HG03095 (cell line): ENCODE measurements around the gene SCAF8.

Source experiments
- ATAC-seq: cut with Tn5 transposase; IDR thresholded peaks from one replicate; pipeline ENCODE4 v1.9.1; 2021; ENCODE audit warnings: moderate library complexity; ENCODE audit not compliant: unreplicated experiment

Gene SCAF8

DNA sequence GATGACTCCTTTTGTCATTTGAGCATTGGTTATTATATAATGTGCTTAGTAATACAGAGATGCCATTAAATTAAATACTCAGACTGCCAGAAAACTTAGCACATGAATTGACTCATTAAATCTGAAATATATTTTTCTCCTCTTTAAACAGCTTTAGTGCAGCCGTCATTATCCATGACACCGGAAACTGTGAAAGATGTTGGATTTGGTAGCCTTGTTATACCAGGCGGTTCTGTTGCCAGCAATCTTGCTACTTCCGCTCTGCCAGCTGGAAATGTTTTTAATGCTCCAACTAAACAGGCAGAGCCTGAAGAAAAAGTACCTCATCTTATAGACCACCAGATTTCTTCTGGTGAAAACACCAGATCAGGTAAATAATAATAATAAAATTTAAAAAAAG lies 97.6 kb downstream of the SCAF8 start:
- no peak for ATAC-seq

DNA sequence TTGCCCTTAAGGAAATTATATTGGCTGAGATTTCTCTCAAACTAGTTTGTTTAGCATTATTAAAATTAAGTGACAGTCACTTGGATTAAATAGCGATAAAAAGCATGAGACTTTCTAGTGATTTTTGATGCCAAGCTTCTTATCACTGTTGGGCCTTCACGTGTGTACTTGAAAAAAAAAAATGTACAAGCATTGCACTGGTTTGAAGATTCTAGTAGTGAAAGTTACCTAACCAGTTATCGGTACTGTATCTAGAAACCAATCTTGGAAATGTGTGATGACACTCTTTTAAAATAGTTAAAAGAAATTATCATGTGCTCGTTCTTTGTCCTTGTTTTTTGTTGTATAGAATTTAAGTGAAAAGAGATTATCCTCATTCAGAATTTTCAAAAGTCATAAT lies 102.1 kb downstream of the SCAF8 start:
- ATAC-seq: no peak

DNA sequence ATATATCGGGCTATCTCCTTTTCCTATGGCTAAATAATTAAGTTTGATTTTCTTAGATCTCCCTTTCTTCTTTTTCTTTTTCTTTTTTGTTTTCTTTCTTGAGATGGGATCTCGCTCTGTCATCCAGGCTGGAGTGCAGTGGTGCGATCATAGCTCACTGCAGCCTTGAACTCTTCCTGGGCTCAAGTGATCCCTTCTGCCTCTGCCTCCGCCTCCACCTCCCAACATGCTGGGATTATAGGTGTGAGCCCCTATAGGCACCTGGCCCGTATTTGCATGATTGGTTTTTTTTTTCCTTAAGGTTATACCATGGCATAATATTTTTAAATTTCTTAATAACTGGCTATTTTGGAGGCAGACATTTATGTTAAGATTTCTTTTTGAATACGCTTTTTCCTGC lies 106.3 kb downstream of the SCAF8 start:
- ATAC-seq: no peak

DNA sequence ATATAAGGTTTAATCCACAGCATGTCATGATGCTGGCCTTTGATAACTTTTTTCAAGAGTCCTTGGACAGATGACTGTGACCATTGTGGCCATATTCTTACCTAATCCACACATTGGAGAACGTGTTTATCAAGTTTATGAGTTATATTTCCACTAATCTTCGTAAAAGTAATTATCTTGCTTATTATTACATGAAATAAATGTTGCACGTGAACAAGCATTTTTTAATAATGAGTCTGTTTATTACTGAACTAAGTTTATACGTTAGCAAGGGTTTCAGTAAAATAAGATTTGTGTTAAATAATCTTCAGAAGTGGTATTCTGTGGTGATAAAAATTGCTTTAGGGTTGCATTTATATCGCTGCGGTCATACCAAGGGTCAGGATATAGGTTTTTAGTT lies 107.1 kb downstream of the SCAF8 start:
- ATAC-seq: no peak

DNA sequence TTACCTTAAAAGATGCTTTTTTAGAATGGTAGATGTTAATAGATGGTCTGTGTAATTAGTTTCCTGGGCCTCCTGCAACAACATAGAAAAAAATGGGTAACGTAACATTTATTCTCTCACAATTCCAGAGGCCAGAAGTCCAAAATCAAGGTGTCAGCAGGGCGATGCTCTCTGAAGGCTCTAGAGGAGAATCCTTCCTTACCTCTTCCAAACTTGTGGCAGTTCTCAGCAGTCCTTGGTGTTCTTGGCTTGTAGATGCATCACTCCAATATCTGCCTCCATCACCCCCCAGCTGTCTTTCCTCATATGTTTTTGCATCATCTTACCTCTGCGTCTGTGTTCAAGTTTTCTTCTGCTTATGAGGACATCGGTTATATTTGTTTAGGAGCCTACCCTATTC lies 107.9 kb downstream of the SCAF8 start:
- no peak for ATAC-seq

DNA sequence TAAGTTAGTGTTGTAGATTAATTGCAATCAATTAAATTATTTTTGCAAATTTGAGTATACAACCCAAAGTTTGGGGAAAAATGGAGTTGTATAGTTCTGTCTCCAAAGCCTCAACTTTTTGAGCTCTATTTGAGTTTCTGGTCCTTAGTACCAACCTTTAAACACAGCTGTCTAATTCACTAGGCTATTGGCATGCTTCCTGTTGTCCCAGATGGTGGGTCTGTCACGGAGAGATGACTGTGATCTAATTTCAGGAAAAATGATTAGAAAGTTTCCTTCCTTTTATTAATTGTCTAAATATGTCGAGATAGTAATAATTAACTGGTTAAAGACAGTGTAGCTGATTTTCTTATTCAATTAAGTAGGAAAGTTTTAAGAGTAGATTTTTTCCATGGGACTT lies 109.6 kb downstream of the SCAF8 start:
- no peak for ATAC-seq

DNA sequence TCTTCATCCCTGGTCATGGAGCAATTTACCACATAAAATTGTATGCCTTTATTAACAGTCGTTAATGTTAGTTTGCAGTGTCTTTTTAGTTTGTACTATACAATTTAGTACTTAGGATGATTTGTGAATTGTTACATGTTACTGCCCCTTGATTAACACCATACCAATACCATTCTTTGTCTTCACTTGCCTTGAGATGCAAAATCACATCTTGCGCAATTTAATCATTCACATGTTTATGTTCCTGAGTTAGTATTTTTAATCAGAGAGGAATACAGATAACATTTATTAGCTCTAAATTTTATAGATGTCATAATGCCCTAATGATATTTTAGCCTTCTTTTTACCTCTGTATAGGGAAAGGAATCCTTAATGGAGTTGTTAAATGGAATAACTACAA lies 114.1 kb downstream of the SCAF8 start:
- no peak for ATAC-seq

DNA sequence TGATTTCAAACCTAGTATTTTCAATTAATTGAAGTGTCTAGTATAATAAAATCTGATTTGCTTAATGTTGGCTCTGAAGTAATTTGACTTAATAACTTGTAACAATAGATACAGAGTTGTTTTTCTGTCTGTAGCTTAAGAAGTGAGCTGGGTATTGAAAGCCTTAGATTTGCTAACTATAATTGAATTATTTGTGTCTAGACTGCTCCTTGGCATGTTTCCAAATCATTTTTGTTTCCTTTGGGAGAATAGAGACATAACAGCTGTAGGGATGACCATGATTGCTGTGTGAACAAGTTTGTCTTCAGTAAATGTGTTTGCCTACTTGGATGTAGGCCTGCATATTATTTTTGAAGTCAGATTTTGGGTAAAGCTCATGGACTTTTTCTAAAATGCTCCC lies 115.4 kb downstream of the SCAF8 start:
- no peak for ATAC-seq

DNA sequence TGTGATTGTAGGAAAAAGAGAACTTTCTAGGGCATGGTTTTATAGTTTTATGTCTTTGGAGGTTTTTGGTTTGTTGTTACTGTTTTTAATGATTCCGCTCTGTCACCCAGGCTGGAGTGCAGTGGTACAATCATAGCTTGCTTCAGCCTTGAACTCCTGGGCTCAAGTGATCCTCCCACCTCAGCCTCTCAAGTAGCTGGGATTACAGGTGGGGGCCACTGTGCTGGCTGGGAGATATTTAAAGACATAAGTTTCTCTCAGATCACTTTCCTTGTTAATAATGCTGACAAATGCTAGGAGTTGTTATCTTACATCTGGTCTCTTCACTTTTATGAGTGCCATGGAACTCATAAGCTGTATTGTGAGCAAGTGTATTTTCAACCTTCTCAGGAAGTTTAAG lies 116.3 kb downstream of the SCAF8 start:
- no peak for ATAC-seq

DNA sequence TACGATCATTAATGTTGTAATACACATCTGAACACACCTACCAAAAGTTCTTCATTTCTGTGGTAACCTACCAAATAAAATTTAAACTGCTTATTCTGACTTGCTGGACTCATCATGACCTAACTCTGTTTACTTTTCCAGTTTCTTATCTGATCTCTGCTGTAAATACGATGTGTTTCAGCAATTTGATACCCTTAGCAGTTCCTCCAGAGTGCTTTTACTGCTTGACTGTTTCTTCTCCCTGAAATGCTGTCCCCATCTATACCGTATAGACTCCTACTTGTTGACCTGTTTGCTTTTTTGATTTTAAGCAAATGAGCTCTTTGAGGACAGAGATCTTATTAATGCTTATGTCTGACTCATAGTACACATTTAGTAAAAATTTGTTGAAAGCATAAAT lies 119.5 kb downstream of the SCAF8 start:
- ATAC-seq: no peak

DNA sequence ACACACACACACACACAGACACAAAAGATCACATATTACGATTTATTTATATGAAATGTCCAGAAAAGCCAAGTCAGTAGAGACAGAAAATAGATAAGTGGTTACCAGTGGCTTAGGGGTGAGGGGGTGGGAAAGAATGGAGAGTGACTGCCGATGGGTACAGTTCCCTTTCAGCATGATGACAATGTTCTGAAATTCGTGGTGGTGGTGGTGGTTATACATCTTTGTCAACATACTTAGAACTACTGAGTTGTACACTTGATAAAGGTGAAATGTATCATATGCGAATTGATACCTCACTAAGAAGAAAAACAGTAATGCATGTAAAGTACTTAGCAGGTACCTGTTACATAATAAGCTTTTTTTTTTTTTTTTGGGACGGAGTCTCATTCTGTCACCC lies 124.3 kb downstream of the SCAF8 start:
- no peak for ATAC-seq

DNA sequence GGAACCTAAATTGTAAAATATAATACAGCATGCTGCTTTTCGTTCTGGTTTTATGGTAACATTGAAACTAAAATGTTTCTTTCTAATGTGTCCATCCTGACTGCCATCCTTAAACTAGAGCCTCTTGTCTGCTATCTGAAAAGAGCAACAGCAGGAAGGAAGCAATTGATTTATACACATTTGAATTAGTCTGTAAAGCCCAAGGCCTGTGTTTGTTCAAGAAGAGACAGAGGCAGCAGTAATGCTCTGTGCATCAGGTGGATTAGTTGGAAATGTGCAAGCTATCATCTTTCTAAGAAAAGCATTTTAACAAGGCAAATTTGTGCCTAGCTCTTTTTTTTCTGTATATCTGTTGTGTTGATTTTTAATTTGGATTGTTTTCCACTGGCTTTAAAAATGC lies 128.6 kb downstream of the SCAF8 start:
- ATAC-seq: no peak

DNA sequence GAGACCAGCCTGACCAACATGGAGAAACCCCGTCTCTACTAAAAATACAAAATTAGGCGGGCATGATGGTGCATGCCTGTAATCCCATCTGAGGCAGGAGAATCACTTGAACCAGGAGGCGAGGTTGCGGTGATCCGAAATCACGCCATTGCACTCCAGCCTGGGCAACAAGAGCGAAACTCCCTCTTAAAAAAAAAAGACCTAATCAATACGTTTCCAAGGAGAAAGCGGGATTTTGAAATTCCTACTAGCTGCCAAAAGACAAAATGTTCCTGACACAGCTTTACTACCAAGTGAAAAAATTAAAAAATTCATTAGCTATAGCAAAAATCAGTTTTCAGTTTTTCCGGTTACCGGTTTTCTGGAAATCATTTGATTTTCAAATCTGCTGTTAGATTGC lies 129.3 kb downstream of the SCAF8 start:
- no peak for ATAC-seq

DNA sequence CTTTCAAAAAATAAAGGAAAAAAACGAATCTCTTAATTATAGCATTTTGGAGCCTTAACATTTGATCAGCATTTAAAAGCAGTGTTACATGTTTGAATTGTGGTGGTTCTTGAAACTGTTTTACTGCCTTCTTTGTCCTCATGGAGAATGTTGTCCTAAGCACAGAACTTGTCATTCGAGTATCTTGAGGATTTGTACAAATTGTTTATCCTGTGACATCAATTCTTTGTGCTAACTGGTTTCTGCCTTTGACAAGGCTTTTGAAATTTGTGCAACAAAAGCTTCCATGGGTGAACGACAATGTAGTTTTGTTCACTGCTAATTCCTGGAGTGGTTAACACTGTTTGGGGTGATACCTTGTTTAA lies 130.8 kb downstream of the SCAF8 start:
- no peak for ATAC-seq

DNA sequence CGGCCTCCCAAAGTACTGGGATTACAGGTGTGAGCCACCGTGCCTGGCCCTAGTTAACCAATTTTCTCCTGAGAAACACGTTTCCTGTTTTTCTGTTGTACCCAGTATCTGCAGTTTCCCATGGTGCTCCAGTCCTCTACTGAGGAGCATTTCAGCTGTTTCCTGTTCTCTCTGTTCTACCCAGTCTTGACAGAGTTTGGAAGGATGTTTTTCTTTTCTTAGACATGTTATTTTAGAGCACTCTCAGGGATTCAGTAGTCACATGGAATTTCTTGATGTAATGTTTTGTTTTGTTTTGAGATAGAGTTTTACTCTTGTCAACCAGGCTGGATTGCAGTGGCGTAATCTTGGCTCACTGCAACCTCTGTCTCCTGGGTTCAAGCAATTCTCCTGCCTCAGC lies 132.1 kb downstream of the SCAF8 start:
- ATAC-seq: no peak

DNA sequence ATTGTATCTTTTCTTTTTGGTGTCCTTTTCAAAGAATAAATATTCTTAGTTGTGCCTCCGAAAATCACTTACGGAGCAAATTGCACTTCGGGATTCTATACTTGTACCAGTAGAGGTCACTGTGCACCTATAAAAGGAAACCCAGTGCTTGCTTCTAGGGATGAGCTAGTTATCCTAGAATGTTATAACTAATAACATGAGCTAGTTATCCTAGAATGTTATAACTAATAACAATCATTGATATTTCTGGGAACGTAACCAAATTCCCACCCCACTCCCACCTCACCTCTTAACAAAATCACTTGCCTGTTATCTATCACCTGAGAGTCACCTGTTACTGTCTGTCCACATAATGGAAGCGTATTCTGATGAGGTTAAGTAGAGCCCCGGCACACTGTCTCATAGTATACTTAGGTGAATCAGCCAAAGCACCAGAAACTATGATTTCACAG lies 135.0 kb downstream of the SCAF8 start:
- ATAC-seq: no peak

DNA sequence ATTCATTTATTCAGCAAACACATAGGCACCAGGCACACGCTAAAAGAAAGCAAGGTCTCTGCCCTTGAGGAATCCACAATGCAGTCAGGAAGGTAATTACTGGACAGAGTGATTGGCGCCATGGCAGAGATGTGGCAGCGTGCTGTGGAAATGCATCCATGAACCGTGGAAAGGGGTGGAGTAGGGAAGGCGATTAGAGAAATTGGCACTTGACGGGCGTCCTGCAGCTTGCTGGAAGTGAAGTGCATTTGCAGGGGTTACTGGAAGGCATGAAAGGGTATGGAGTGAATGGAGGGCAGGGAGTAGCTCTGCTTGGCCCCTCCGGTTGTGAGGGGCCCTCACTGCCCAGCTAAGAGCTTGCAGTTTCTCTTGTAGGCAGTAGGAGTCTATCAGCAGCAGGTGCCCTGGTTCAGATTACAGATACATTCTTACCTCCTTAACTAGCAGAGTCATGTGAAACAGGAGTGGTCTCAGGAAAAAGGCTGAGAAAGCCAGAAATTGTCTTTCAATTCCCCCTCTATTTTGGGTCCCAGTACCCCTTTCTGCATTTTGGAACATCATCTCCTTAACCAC lies 139.4 kb downstream of the SCAF8 start:
- ATAC-seq: no peak

DNA sequence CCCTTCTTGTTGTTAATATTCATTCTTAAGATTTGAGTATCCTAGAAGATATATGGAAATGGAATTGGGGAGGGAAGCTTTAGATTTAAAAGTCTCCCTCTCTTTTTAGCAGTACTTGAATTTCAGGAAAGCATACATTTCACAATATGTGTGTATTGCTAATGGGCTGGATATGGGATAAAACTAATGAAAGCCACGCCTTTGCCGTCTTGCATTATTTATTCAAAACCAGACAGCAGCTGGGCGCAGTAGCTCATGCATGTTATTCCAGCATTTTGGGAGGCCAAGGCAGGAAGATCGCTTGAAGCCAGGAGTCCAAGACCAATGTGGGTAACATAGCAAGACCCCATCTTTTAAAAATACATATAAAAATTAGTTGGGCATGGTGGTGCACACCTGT lies 140.3 kb downstream of the SCAF8 start:
- ATAC-seq: no peak

DNA sequence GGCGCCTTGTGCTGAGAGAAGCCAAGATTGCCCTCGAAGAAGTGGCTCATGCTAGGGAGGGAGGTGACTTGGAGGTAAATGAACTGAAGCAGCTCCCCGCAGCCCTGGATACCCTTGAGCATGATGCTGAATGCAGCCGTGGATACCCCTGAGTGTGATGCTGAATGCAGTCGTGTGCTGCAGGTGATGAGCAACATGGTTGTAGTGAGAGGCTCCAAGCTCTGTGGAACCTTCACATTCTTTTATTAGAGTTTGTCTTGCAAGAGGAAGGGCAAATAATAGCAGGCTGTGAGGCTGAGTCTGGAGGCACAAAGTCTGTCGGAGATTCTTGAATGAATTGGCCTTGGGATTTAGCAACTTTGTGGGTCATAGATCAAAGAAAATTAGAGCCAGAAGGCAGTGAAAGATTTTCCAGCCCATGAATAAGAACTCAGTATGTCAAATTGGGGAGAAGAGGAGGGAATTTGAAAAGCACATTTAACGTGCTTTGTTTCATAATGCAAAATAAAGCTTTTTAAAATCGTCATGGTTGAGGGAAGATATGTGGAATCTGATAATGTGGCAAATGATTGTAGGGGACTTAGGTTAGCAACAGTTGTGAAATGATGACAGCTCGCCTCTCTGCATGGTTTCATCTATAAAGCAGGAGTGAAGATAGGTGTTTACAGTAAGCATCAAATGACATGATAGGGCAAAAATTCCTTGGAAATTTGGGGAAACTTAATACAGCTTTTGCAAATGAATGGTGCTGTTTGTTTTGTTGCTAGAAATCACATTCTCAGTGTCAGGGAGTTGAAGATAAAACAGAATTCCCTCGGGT lies 141.8 kb downstream of the SCAF8 start:
- no peak for ATAC-seq

DNA sequence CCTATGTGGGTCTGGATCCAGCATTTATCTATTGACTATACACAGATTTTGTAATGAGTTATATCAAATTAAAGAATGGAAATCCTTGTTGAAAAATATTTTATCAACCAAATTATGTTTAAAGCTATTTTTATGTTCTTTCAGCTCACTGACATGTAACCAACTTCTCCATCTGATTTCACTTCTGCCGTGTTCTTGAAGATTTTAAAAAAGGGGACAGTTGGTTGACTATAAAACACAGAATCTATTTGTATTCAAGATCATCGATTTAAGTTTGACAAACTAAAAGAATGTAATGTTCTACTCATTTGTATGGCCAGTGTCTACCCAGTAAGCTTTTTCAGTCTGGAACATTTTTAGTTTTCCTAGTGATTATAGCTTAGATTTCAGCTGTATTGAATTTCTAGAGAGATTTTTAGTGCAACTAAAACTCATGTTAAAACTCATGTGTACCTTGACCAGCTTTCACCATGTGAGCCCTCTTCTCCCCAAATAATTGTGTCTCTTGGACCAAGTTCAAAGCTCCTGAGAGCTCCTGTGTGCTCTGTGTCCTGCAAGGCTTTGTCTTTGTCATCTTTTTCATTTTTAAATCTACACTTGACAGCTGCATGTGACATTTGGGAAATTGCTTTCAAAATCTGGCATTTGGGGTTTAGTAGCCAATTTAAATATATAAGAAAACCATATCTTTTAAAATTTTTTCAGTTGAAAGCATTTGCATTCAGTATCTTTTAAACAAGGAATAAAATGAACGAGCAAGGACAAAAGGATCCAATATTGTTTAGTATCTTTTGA lies 143.5 kb downstream of the SCAF8 start:
- no peak for ATAC-seq

DNA sequence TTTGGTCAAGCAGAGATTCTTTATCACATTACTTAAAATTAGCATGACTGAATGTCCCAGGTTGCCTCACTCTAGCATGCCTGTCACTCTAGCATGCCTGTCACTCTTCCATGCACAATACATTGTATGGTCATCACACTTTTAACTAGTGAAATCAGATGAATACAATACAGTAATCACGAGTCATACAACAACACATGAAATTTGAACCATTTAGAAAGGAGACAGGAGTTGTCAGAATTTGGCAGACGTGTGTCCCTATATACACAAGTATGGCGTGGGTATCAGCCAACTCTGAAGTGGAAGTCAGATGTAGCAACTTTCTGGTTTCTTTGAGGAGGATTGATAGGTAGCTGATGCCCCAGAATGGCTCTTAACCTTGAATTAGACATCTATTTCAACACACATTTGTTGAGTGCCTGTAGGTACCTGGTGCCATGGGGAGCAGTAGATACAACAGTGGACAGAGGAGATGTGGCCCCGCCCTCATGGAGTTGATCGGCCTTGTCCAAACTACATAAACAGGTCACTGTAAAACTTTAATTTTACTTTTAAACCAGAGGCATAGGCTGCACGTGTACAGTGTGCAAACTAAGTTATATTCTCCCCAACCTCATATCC lies 145.8 kb downstream of the SCAF8 start:
- ATAC-seq: no peak

DNA sequence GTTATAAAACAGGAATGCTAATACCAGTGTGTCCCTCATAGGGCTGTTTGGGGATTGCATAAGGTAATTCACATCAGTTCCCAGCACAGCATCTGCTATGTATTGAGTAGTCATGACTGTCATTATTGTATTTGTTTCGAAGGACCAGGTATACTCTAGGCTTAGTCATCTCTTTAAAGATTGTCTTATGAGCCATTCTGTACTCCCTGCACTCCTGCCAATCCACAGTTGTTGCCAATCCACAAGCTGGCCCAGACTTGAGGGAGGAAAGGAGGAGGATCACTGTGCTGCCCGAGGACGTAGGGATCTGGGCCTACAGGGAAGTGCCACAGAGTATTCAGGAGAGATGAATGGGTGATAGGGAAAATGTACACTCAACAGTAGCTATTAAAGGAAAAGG lies 148.9 kb downstream of the SCAF8 start:
- ATAC-seq: no peak
